GM18502 (cell line): ENCODE results near the gene MLH1.
"Not testable (repeated sequence)": the region's sequence is repeated elsewhere in the genome, so short reads cannot be mapped to it uniquely, and the experiment has no call there.

Source experiments
- ATAC-seq: cut with Tn5 transposase; IDR thresholded peaks from one replicate; pipeline ENCODE4 v1.9.1; 2021; ENCODE audit warnings: mild to moderate bottlenecking; ENCODE audit not compliant: unreplicated experiment, poor library complexity

The MLH1 gene

GRCh38 chr3:36993326-36994283, at the start of gene MLH1:
MLH1 (plus strand) TSS chr3:36993518; CDS start chr3:36993548, 30 bp downstream.
- peak; percentile 92 for ATAC-seq

- no peak for ATAC-seq
These were observed 49.7 kb upstream of the MLH1 start for GRCh38 chr3:36943601-36944000.

GRCh38 chr3:36944012-36944640, 49.2 kb upstream of the MLH1 start:
- peak; percentile 62 for ATAC-seq

- peak; percentile 72 for ATAC-seq
These were observed 48.6 kb upstream of the MLH1 start, which contains the start of gene TRANK1 for GRCh38 chr3:36944641-36945270. TRANK1 (minus strand) TSS chr3:36945054; CDS start chr3:36944809, 245 bp downstream.

- no peak for ATAC-seq
These were observed 47.9 kb upstream of the MLH1 start for GRCh38 chr3:36945333-36945980.

- ATAC-seq, result not testable (repeated sequence)
These were observed 45.5 kb upstream of the MLH1 start for GRCh38 chr3:36947814-36948213.

GRCh38 chr3:36954452-36955134, 38.7 kb upstream of the MLH1 start:
- ATAC-seq, result no peak

- no peak for ATAC-seq
These were observed 37.2 kb upstream of the MLH1 start for GRCh38 chr3:36956155-36956554.

- ATAC-seq, result no peak
These were observed 36.3 kb upstream of the MLH1 start for GRCh38 chr3:36957063-36957462.

GRCh38 chr3:36957862-36958686, 35.2 kb upstream of the MLH1 start:
- no peak for ATAC-seq

GRCh38 chr3:36959821-36960220, 33.5 kb upstream of the MLH1 start:
- ATAC-seq, result no peak

- no peak for ATAC-seq
These were observed 32.8 kb upstream of the MLH1 start for GRCh38 chr3:36960502-36960901.

- not testable (repeated sequence) for ATAC-seq
These were observed 30.3 kb upstream of the MLH1 start for GRCh38 chr3:36963008-36963407.

GRCh38 chr3:36964331-36964730, 29.0 kb upstream of the MLH1 start:
- no peak for ATAC-seq

- peak; percentile 60 for ATAC-seq
These were observed 28.5 kb upstream of the MLH1 start for GRCh38 chr3:36964817-36965216.

- no peak for ATAC-seq
These were observed 27.9 kb upstream of the MLH1 start for GRCh38 chr3:36965440-36965839.

- ATAC-seq, result no peak
These were observed 24.2 kb upstream of the MLH1 start for GRCh38 chr3:36969085-36969484.

- ATAC-seq, result peak; percentile 100
These were observed 23.5 kb upstream of the MLH1 start for GRCh38 chr3:36969540-36970432.
